GM19324 (cell line): Measurements from ENCODE around the gene SYNPO.

ENCODE experiments used
- ATAC-seq: cut with Tn5 transposase; IDR thresholded peaks from one replicate; pipeline ENCODE4 v1.9.1; 2021; ENCODE audit warnings: mild to moderate bottlenecking, moderate library complexity; ENCODE audit not compliant: unreplicated experiment, low FRiP score

SYNPO gene

GRCh38 chr5:150638488-150639376 is 1.7 kb upstream of the SYNPO start:
- no peak for ATAC-seq

- no peak for ATAC-seq
These were observed 1.1 kb upstream of the SYNPO start for GRCh38 chr5:150639377-150639692.

- ATAC-seq, result no peak
These were observed 709 bp upstream of the SYNPO start for GRCh38 chr5:150639751-150640150.

- no peak for ATAC-seq
These were observed 628 bp downstream of the SYNPO start for GRCh38 chr5:150641006-150641570.

- no peak for ATAC-seq
These were observed 1.5 kb downstream of the SYNPO start for GRCh38 chr5:150641824-150642566.

GRCh38 chr5:150642567-150642927 is 2.1 kb downstream of the SYNPO start:
- ATAC-seq, result no peak

- no peak for ATAC-seq
These were observed 2.7 kb downstream of the SYNPO start for GRCh38 chr5:150642991-150643710.

GRCh38 chr5:150644058-150644457 is 3.6 kb downstream of the SYNPO start:
- ATAC-seq, result no peak

- ATAC-seq, result no peak
These were observed 4.1 kb downstream of the SYNPO start for GRCh38 chr5:150644514-150644913.

- no peak for ATAC-seq
These were observed 4.7 kb downstream of the SYNPO start for GRCh38 chr5:150645070-150645700.

GRCh38 chr5:150647275-150648251 is 7.1 kb downstream of the SYNPO start:
- no peak for ATAC-seq

- no peak for ATAC-seq
These were observed 8.0 kb downstream of the SYNPO start for GRCh38 chr5:150648294-150649107.

- ATAC-seq, result no peak
These were observed 8.9 kb downstream of the SYNPO start for GRCh38 chr5:150649108-150650020.

GRCh38 chr5:150650021-150651006 is 9.9 kb downstream of the SYNPO start:
- no peak for ATAC-seq

GRCh38 chr5:150651382-150651781 is 10.9 kb downstream of the SYNPO start:
- ATAC-seq, result no peak

- no peak for ATAC-seq
These were observed 11.6 kb downstream of the SYNPO start for GRCh38 chr5:150651924-150652671.
